Left renal cortex interstitium (tissue), 4 donors: ENCODE results near the gene MAML3. TPM values are rescaled to one million over a fixed set of nuclear protein-coding genes. Genes with fewer than 3 reads are reported as not detected.
"Not testable (repeated sequence)": the region's sequence is repeated elsewhere in the genome, so short reads cannot be mapped to it uniquely, and the experiment has no call there.

ENCODE experiments used
- DNase-seq, 4 donors: peaks; one replicate each; pipeline ENCODE4 v3.0.0-alpha.2; 2013; ENCODE audit warnings: low read depth in 4 of 4, low spot score in 2 of 4, missing footprints in 1 of 4
- polyA plus RNA-seq, 4 donors: library from polyadenylated mRNA; unstranded; fragments of 120-200 nt; gene quantifications; one replicate each; pipeline ENCODE4 v1.2.1, GENCODE V29; 2013; ENCODE audit not compliant: insufficient read length in 4 of 4

The MAML3 gene
- polyA plus RNA-seq, 4 donors, result 14.8 to 22.5 (median 17.4) TPM

GRCh38 chr4:139973616-139974015 is 180.4 kb downstream of the MAML3 start:
- DNase-seq, result no peak

GRCh38 chr4:139973015-139973414 is 181.0 kb downstream of the MAML3 start:
- no peak for DNase-seq

GRCh38 chr4:139972305-139972704 is 181.7 kb downstream of the MAML3 start:
- no peak for DNase-seq

GRCh38 chr4:139971111-139971510 is 182.9 kb downstream of the MAML3 start:
- no peak for DNase-seq

GRCh38 chr4:139969635-139970266 is 184.2 kb downstream of the MAML3 start:
- no peak for DNase-seq

- DNase-seq, result no peak
Measured at GRCh38 chr4:139968831-139969230, 185.2 kb downstream of the MAML3 start.

GRCh38 chr4:139966383-139966782 is 187.6 kb downstream of the MAML3 start:
- DNase-seq, result no peak

GRCh38 chr4:139965789-139966188 is 188.2 kb downstream of the MAML3 start:
- no peak for DNase-seq

- DNase-seq, result no peak
Measured at GRCh38 chr4:139963708-139964107, 190.3 kb downstream of the MAML3 start.

GRCh38 chr4:139962130-139962684 is 191.8 kb downstream of the MAML3 start:
- DNase-seq, result no peak

- DNase-seq, result no peak
Measured at GRCh38 chr4:139961344-139961946, 192.5 kb downstream of the MAML3 start.

GRCh38 chr4:139959396-139959795 is 194.6 kb downstream of the MAML3 start:
- DNase-seq, result no peak

GRCh38 chr4:139958739-139959098 is 195.3 kb downstream of the MAML3 start:
- no peak for DNase-seq

- DNase-seq, result no peak
Measured at GRCh38 chr4:139957986-139958738, 195.8 kb downstream of the MAML3 start.

GRCh38 chr4:139957065-139957464 is 196.9 kb downstream of the MAML3 start:
- DNase-seq, result no peak

- DNase-seq, result no peak
Measured at GRCh38 chr4:139956507-139957017, 197.4 kb downstream of the MAML3 start.

GRCh38 chr4:139955600-139955999 is 198.4 kb downstream of the MAML3 start:
- DNase-seq, result no peak

GRCh38 chr4:139954512-139954911 is 199.5 kb downstream of the MAML3 start:
- no peak for DNase-seq

GRCh38 chr4:139951021-139951420 is 203.0 kb downstream of the MAML3 start:
- DNase-seq, result no peak

GRCh38 chr4:139950568-139950967 is 203.4 kb downstream of the MAML3 start:
- no peak for DNase-seq

GRCh38 chr4:139944916-139945315 is 209.1 kb downstream of the MAML3 start:
- not testable (repeated sequence) for DNase-seq
